Astrocyte (in vitro differentiated cells and primary cell): ENCODE data around the gene ATG4C. TPM values are rescaled to one million over a fixed set of nuclear protein-coding genes. Genes with fewer than 3 reads are reported as not detected.

ENCODE experiments used
- DNase-seq: peaks from one replicate; pipeline ENCODE4 v3.0.0-alpha.2; 2010; ENCODE audit warnings: low read depth
- FAIRE-seq: peaks from 2 replicates; lab custom pipeline; 2011; peaks lifted over from hg19 to GRCh38; lab: Jason Lieb, UNC
- H2AFZ ChIP-seq: 2 replicates; pipeline ENCODE4 v1.6.0; 2012; ENCODE audit warnings: low read depth, low read length, inconsistent platforms
- H3K27ac ChIP-seq: 2 replicates; pipeline ENCODE4 v1.5.1; 2011; ENCODE audit warnings: low read depth, low read length, inconsistent platforms
- H3K27me3 ChIP-seq: 2 replicates; pipeline ENCODE4 v1.6.0; 2011; ENCODE audit warnings: low read length, inconsistent platforms; ENCODE audit not compliant: insufficient read depth
- H3K36me3 ChIP-seq: 2 replicates; pipeline ENCODE4 v1.5.1; 2011; ENCODE audit warnings: low read length, inconsistent platforms; ENCODE audit not compliant: insufficient read depth
- H3K4me1 ChIP-seq: 2 replicates; pipeline ENCODE4 v1.5.1; 2011; ENCODE audit warnings: low read length, inconsistent platforms; ENCODE audit not compliant: insufficient read depth
- H3K4me2 ChIP-seq: 2 replicates; pipeline ENCODE4 v1.6.0; 2012; ENCODE audit warnings: low read length, inconsistent platforms
- H3K4me3 ChIP-seq: 2 replicates; pipeline ENCODE4 v1.5.1; 2011; ENCODE audit warnings: low read depth, mild to moderate bottlenecking, low read length, inconsistent platforms; ENCODE audit not compliant: insufficient read depth
- H3K79me2 ChIP-seq: 2 replicates; pipeline ENCODE4 v1.6.0; 2012; ENCODE audit warnings: mild to moderate bottlenecking, low read length, inconsistent platforms; ENCODE audit not compliant: insufficient read depth
- H3K9ac ChIP-seq: 2 replicates; pipeline ENCODE4 v1.6.0; 2012; ENCODE audit warnings: mild to moderate bottlenecking, low read length, inconsistent platforms
- H3K9me3 ChIP-seq: 2 replicates; pipeline ENCODE4 v1.5.1; 2012; ENCODE audit warnings: low read depth, mild to moderate bottlenecking, low read length, inconsistent platforms; ENCODE audit not compliant: insufficient read depth
- H4K20me1 ChIP-seq: 2 replicates; pipeline ENCODE4 v1.6.0; 2012; ENCODE audit warnings: low read length, inconsistent platforms; ENCODE audit not compliant: insufficient read depth
- H3K27ac Mint-ChIP-seq: one replicate; pipeline ENCODE4 v1.8.0; 2021; ENCODE audit warnings: mild to moderate bottlenecking, mixed read lengths; ENCODE audit not compliant: unreplicated experiment
- H3K27me3 Mint-ChIP-seq: one replicate; pipeline ENCODE4 v1.8.0; 2021; ENCODE audit warnings: low read depth, mixed read lengths; ENCODE audit not compliant: unreplicated experiment
- H3K36me3 Mint-ChIP-seq: one replicate; pipeline ENCODE4 v1.8.0; 2021; ENCODE audit warnings: low read depth, mixed read lengths; ENCODE audit not compliant: unreplicated experiment
- H3K4me1 Mint-ChIP-seq: one replicate; pipeline ENCODE4 v1.8.0; 2021; ENCODE audit warnings: low read depth, mixed read lengths; ENCODE audit not compliant: unreplicated experiment
- H3K4me3 Mint-ChIP-seq: one replicate; pipeline ENCODE4 v1.8.0; 2021; ENCODE audit warnings: mild to moderate bottlenecking, moderate library complexity, mixed read lengths; ENCODE audit not compliant: unreplicated experiment
- H3K9me3 Mint-ChIP-seq: one replicate; pipeline ENCODE4 v1.8.0; 2021; ENCODE audit warnings: mild to moderate bottlenecking, mixed read lengths; ENCODE audit not compliant: unreplicated experiment
- EZH2 ChIP-seq: IDR thresholded peaks from 2 replicates; pipeline ENCODE4 v1.6.1; 2012; ENCODE audit warnings: mild to moderate bottlenecking, low read length, inconsistent platforms; ENCODE audit not compliant: insufficient read depth
- total RNA-seq: library from RNA; stranded (reverse); gene quantifications from 2 replicates; pipeline ENCODE4 v1.2.1, GENCODE V29; 2021
- TF ChIP-seq, protein P1 (sequence below): IDR thresholded peaks from 2 replicates; pipeline ENCODE4 v1.5.1; 2011; ENCODE audit warnings: low read depth, mild to moderate bottlenecking, inconsistent platforms, low read length, moderate library complexity; ENCODE audit not compliant: insufficient read depth

Gene ATG4C
- total RNA-seq, 1 donor from 2014 or later, result 7.0 TPM

- TF ChIP-seq, protein P1, sequence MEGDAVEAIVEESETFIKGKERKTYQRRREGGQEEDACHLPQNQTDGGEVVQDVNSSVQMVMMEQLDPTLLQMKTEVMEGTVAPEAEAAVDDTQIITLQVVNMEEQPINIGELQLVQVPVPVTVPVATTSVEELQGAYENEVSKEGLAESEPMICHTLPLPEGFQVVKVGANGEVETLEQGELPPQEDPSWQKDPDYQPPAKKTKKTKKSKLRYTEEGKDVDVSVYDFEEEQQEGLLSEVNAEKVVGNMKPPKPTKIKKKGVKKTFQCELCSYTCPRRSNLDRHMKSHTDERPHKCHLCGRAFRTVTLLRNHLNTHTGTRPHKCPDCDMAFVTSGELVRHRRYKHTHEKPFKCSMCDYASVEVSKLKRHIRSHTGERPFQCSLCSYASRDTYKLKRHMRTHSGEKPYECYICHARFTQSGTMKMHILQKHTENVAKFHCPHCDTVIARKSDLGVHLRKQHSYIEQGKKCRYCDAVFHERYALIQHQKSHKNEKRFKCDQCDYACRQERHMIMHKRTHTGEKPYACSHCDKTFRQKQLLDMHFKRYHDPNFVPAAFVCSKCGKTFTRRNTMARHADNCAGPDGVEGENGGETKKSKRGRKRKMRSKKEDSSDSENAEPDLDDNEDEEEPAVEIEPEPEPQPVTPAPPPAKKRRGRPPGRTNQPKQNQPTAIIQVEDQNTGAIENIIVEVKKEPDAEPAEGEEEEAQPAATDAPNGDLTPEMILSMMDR, result no peak
- TF ChIP-seq EZH2, result no peak
- Mint-ChIP-seq H3K36me3 (peaks cover 1% of the 10 kb centered on the region), H3K9me3 (no peaks in the 10 kb centered on the region), H3K4me1 (no peaks in the 10 kb centered on the region), H3K27me3 (no peaks in the 10 kb centered on the region), H3K4me3 (no peak overlapping the region), H3K27ac (no peak overlapping the region)
- Histone ChIP-seq H3K9ac (no peak overlapping the region), H3K27me3 (no peaks in the 10 kb centered on the region), H4K20me1 (no peaks in the 10 kb centered on the region), H3K9me3 (no peaks in the 10 kb centered on the region), H3K4me2 (no peak overlapping the region), H3K4me1 (no peaks in the 10 kb centered on the region), H3K79me2 (no peaks in the 10 kb centered on the region), H2AFZ (no peak overlapping the region), H3K36me3 (no peaks in the 10 kb centered on the region), H3K4me3 (no peak overlapping the region), H3K27ac (no peak overlapping the region)
- FAIRE-seq (no peak), DNase-seq (no peak)
These were observed 15.8 kb downstream of the ATG4C start for GRCh38 chr1:62799688-62800087.

DNA sequence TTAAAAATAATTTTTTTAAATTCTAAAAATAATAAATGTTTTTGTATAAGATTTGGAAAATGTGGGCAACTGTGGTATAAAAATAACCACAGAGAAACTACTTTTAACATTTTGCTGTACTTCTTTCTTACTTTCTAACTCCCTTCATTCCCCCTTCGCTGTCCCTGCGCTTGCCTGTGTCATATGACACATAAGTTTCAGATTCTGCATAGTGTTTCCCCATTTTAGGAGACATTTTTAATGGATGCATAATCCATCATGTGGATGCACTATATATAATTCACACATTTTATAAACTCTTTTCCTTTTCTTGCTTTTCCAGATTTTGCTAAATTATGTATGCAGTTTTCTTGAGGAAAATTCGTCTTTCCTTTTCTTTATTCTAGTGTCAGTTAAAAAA, 16.3 kb downstream of the ATG4C start:
- Histone ChIP-seq H3K4me2 (no peak overlapping the region), H3K27me3 (no peaks in the 10 kb centered on the region), H2AFZ (no peak overlapping the region), H3K9me3 (no peaks in the 10 kb centered on the region), H4K20me1 (no peaks in the 10 kb centered on the region), H3K79me2 (no peaks in the 10 kb centered on the region), H3K36me3 (no peaks in the 10 kb centered on the region), H3K9ac (no peak overlapping the region), H3K4me3 (no peak overlapping the region), H3K4me1 (no peaks in the 10 kb centered on the region), H3K27ac (no peak overlapping the region)
- Mint-ChIP-seq H3K27me3 (no peaks in the 10 kb centered on the region), H3K4me3 (no peak overlapping the region), H3K9me3 (no peaks in the 10 kb centered on the region), H3K4me1 (no peaks in the 10 kb centered on the region), H3K27ac (no peak overlapping the region), H3K36me3 (peaks cover 1% of the 10 kb centered on the region)
- DNase-seq (no peak), FAIRE-seq (no peak)
- TF ChIP-seq, protein P1, result no peak
- no peak for TF ChIP-seq EZH2

GRCh38 chr1:62800825-62801306, 16.9 kb downstream of the ATG4C start:
- Mint-ChIP-seq H3K4me3 (no peak overlapping the region), H3K9me3 (no peaks in the 10 kb centered on the region), H3K36me3 (peaks cover 1% of the 10 kb centered on the region), H3K4me1 (no peaks in the 10 kb centered on the region), H3K27ac (no peak overlapping the region), H3K27me3 (no peaks in the 10 kb centered on the region)
- DNase-seq (peak; percentile 4), FAIRE-seq (no peak)
- no peak overlapping the region for H3K27ac ChIP-seq
- H2AFZ ChIP-seq, result no peak overlapping the region
- H3K9ac ChIP-seq, result no peak overlapping the region
- no peaks in the 10 kb centered on the region for H3K79me2 ChIP-seq
- TF ChIP-seq, protein P1, result no peak
- TF ChIP-seq EZH2, result no peak
- H4K20me1 ChIP-seq, result no peaks in the 10 kb centered on the region
- H3K36me3 ChIP-seq, result no peaks in the 10 kb centered on the region
- H3K4me3 ChIP-seq, result no peak overlapping the region
- H3K4me2 ChIP-seq, result no peak overlapping the region
- H3K4me1 ChIP-seq, result no peaks in the 10 kb centered on the region
- H3K9me3 ChIP-seq, result no peaks in the 10 kb centered on the region
- no peaks in the 10 kb centered on the region for H3K27me3 ChIP-seq
